Heart right ventricle (tissue), 16 donors: ENCODE measurements around the gene IQUB. TPM values are rescaled to one million over a fixed set of nuclear protein-coding genes. Genes with fewer than 3 reads are reported as not detected.
A peak's percentile ranks its signal among the peaks of the same experiment; 100 is the strongest.

ENCODE experiments used
- ATAC-seq, 8 donors: fragments of 200-7000 bp; cut with Tn5 transposase; one replicate each; pipeline ENCODE4 v1.9.1; 2020; ENCODE audit warnings: mild to moderate bottlenecking in 8 of 8, moderate library complexity in 8 of 8, moderate number of reproducible peaks in 1 of 8
- DNase-seq, 2 donors: peaks; one replicate each; pipeline ENCODE4 v3.0.0-alpha.2; 2020
- H3K27ac ChIP-seq, 10 donors: fragments of 200-600 bp; sonication (generic) in 2 of 10; one replicate each; pipeline versions ENCODE4 v1.5.0 to v1.8.0; 2020 to 2022; ENCODE audit warnings: mild to moderate bottlenecking in 3 of 10
- H3K27me3 ChIP-seq, 7 donors: fragments of 200-600 bp; one replicate each; pipeline ENCODE4 v1.8.0; 2021 to 2022; ENCODE audit warnings: mild to moderate bottlenecking in 2 of 7
- H3K36me3 ChIP-seq, 9 donors: fragments of 200-600 bp; sonication (generic) in 1 of 9; one replicate each; pipeline versions ENCODE4 v1.5.0 to v1.8.0; 2020 to 2022; ENCODE audit warnings: mild to moderate bottlenecking in 2 of 9
- H3K4me1 ChIP-seq, 9 donors: fragments of 200-600 bp; sonication (generic) in 1 of 9; one replicate each; pipeline versions ENCODE4 v1.5.0 to v1.8.0; 2020 to 2022; ENCODE audit warnings: mild to moderate bottlenecking in 4 of 9
- H3K4me3 ChIP-seq, 10 donors: fragments of 200-600 bp; sonication (generic) in 2 of 10; one replicate each; pipeline versions ENCODE4 v1.5.0 to v1.8.0; 2020 to 2022; ENCODE audit warnings: mild to moderate bottlenecking in 7 of 10, moderate library complexity in 2 of 10
- H3K9me3 ChIP-seq, 11 donors: fragments of 200-600 bp in 10 of 11; sonication (generic) in 2 of 11; one replicate each; pipeline versions ENCODE4 v1.5.0 to v1.8.0; 2013 to 2022; ENCODE audit warnings: mild to moderate bottlenecking in 2 of 11, control low read depth in 1 of 11, moderate library complexity in 1 of 11
- CTCF ChIP-seq, 9 donors: fragments of 200-600 bp; sonication (generic) in 2 of 9; IDR thresholded peaks; one replicate each; pipeline versions ENCODE4 v1.5.0 to v1.8.0; 2021 to 2022; ENCODE audit warnings: antibody characterized with exemption in 9 of 9, mild to moderate bottlenecking in 5 of 9, moderate library complexity in 1 of 9
- WGBS, 2 donors: extraction: QIAGEN DNeasy Blood & Tissue Kit; methylation state at CpG; one replicate each; pipeline ENCODE4 v1.1.7; 2013; ENCODE audit warnings: inconsistent platforms in 1 of 2; 5-methylcytosine and 5-hydroxymethylcytosine counted together
- intact Hi-C, 10 donors: fragments of 100-400 bp; cut with DNase I; formaldehyde crosslinking; loops; one replicate each; pipeline versions ENCODE4 v1.11.1 to v1.14.2; 2022
- long read RNA-seq, 3 donors: library from polyadenylated mRNA; unstranded; transcript quantifications; one replicate each; pipeline ENCODE4 v2.0.0, GENCODE V29; 2020 to 2021
- polyA plus RNA-seq, 2 donors: library from polyadenylated mRNA; stranded (reverse); fragments of 200-250 nt; gene quantifications; one replicate each; pipeline ENCODE4 v1.2.3, GENCODE V29; 2013
- total RNA-seq, 10 donors: library from RNA; stranded (reverse); fragmentation: NEBNext Ultra II Directional in 3 of 10; extraction: Animal tissue kit (Norgen Biotek cat#: 25700) in 3 of 10; gene quantifications; one replicate each; pipeline versions ENCODE4 v1.2.1 to v1.2.4, GENCODE V29; 2021 to 2023
- donor health status: Arrhythmogenic right ventricular cardiomyopathy.
- donor health status: ischemic (EF 13 %, LVEDD 7.1; RV severe dilation, severe dysfunction).
- donor health status: healthy with polysubstance abuse.
- donor health status: DM: no; HTN: yes; CAD: no.
- donor health status: DM: no; HTN: no; CAD: no.
- donor health status: ischemic (EF 25% LVEDD 6.9; RV normal size, moderate dysfunction).
- donor health status: ischemic (EF 25% LVEDD 5.7; RV mildly dilated, moderate dysfunction).
- donor health status: healthy.
- donor health status: DM: yes; HTN: yes; CAD: no.
- donor health status: Ischemic cardiomyopathy.
- donor health status: ischemic (EF 35%, LVEDD 5.7; RV mildly dilated, moderate dysfunction).
- donor health status: nonischemic (EF 11% LVEDD 7.7; RV severe dilation, severe dysfunction).
- donor health status: DM: yes; HTN: yes; CAD: no.
- donor health status: PGD.
- donor health status: ischemic (EF 29% LVEDD 5.4; RV normal size, mild dysfunction).
- donor health status: nonischemic (EF 23%, LVEDD 6.1; RV moderate dilation, normal function).

The IQUB gene
- total RNA-seq (under 1 TPM; 0.17 to 0.83 (median 0.53) TPM), polyA plus RNA-seq (under 1 TPM; 0.13 to 0.15 TPM)
- long read RNA-seq, donor 1, partial matches to known transcripts: 0 of 1 reads
- long read RNA-seq, donor 1, other reads (novel, unspliced or antisense): 1 of 1 reads
- long read RNA-seq, donor 2: 0 reads
- long read RNA-seq, donor 3: 0 reads

GRCh38 chr7:123534383-123535260 lies at the start of gene IQUB:
TSS of gene IQUB (minus strand) at chr7:123534595. CDS start at chr7:123512340, 22,255 bp downstream.
- Histone ChIP-seq H3K4me1 (peaks cover 0 to 31% (median 20%) of the 10 kb centered on the region in 9 donors), H3K36me3 (peaks cover 0 to 10% (median 0%) of the 10 kb centered on the region in 9 donors), H3K27ac (peak within 1 kb of the TSS in 9 of 10 donors; percentile 65 to 90 (median 82)), H3K9me3 (no peaks in the 10 kb centered on the region), H3K27me3 (peaks cover 0 to 45% (median 0%) of the 10 kb centered on the region in 7 donors), H3K4me3 (peak within 1 kb of the TSS; percentile 37 to 76 (median 64))
- TF ChIP-seq CTCF (IDR thresholded peaks at IDR 0.05): no peak
- 1 to 2% methylated on average over 53 to 54 of the region's 54 CpGs for WGBS, 2 donors
- intact Hi-C loops: loop anchor here in 5 of 10 donors (1.0 to 10.0 kb wide), 5 partner anchors 22 to 650 kb away; partner anchors contain the start of genes NDUFA5 (in 4 of the 5) and CADPS2 (in 1 of the 5)
- peak; percentile 99 for DNase-seq
- ATAC-seq: peak; percentile 95 to 99 (median 96)

- Histone ChIP-seq H3K4me1 (peaks cover 0 to 5% (median 0%) of the 10 kb centered on the region in 9 donors), H3K27me3 (no peaks in the 10 kb centered on the region), H3K27ac (no peak overlapping the region), H3K9me3 (no peaks in the 10 kb centered on the region), H3K4me3 (no peak overlapping the region), H3K36me3 (no peaks in the 10 kb centered on the region)
- no peak for TF ChIP-seq CTCF (IDR thresholded peaks at IDR 0.05)
- ATAC-seq: peak in 1 of 8 donors; percentile 31
- 83 to 85% methylated on average over 4 of the region's 4 CpGs for WGBS, 2 donors
- intact Hi-C loops: loop anchor here in 5 of 10 donors (5.0 to 10.0 kb wide), 5 partner anchors 98 to 291 kb away; no protein-coding TSS in a partner anchor
- DNase-seq: no peak
These were observed 49.4 kb upstream of the IQUB start for GRCh38 chr7:123583821-123584220.

GRCh38 chr7:123581162-123581459 lies 46.7 kb upstream of the IQUB start:
- H3K4me3 ChIP-seq: no peak overlapping the region
- intact Hi-C loops: loop anchor here in 5 of 10 donors (2.0 to 10.0 kb wide), 6 partner anchors 101 to 294 kb away; no protein-coding TSS in a partner anchor
- peak overlapping the region in 1 of 10 donors; percentile 12 for H3K27ac ChIP-seq
- ATAC-seq (peak in 3 of 8 donors; percentile 11 to 37 (median 19)), DNase-seq (no peak)
- 17 to 22% methylated on average over 2 of the region's 2 CpGs for WGBS, 2 donors
- H3K27me3 ChIP-seq: no peaks in the 10 kb centered on the region
- no peaks in the 10 kb centered on the region for H3K36me3 ChIP-seq
- no peaks in the 10 kb centered on the region for H3K9me3 ChIP-seq
- TF ChIP-seq CTCF (IDR thresholded peaks at IDR 0.05): no peak
- peaks cover 0 to 5% (median 0%) of the 10 kb centered on the region in 9 donors for H3K4me1 ChIP-seq

- Histone ChIP-seq H3K4me1 (peaks cover 0 to 5% (median 0%) of the 10 kb centered on the region in 9 donors), H3K36me3 (no peaks in the 10 kb centered on the region), H3K9me3 (no peaks in the 10 kb centered on the region), H3K27me3 (no peaks in the 10 kb centered on the region), H3K27ac (peak overlapping the region in 1 of 10 donors; percentile 12), H3K4me3 (no peak overlapping the region)
- peak; percentile 43 to 82 (median 76) for ATAC-seq
- TF ChIP-seq CTCF (IDR thresholded peaks at IDR 0.05): peak; percentile 34 to 77 (median 64)
- DNase-seq: peak in 1 of 2 donors; percentile 26
- 28 to 29% methylated on average over 8 of the region's 8 CpGs for WGBS, 2 donors
- intact Hi-C loops: loop anchor here in 5 of 10 donors (2.0 to 10.0 kb wide), 6 partner anchors 102 to 294 kb away; no protein-coding TSS in a partner anchor
These were observed 46.2 kb upstream of the IQUB start for GRCh38 chr7:123580406-123581161.
